Measurements from ENCODE around the gene PCED1A. TPM values are rescaled to one million over a fixed set of nuclear protein-coding genes. Genes with fewer than 3 reads are reported as not detected.

PCED1A gene
- total and polyA plus RNA-seq, 2 donors (not counting 1 experiment from before 2014, with no cell fraction given) = 96.8 to 176 TPM

DNA sequence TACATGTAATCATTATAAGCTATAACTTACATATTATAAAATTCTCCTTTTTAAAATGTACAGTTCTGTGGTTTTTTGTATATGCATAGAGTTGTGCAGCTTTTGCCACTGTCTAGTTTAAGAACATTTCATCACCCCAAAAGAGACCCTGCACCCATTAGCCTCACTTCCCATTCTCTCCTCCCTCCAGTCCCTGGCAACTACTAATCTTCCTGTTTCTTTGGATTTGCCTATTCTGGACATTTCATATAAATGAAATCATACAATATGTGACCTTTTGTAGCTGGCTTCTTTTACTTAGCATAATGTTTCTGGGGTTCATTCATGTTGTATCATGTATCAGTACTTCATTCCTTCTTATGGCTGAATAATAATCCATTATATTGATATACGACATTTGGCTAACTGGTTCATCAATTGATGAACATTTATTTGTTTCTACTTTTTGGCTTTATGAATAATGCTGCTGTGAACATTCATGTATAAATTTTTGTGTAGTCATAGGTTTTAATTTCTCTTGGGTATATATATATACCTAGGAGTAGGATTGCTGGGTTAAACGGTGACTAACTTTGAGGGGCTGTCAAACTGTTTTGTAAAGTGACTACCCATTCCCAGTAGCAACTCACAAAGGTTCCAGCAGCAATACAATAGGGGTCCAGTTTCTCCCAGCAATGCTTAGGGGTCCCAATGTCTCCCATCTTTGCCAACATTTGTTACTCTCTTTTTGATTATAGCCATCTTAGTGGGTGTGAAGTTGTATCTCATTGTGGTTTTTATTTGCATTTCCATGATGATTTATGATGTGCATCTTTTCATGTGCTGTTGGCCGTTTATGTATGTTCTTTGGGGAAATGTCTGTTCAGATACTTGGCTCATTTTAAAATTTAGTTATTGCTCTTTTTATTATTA, 43.5 kb upstream of the PCED1A start:
- intact Hi-C loops (cut with micrococcal nuclease) = no loop called here
- H3K27ac Mint-ChIP-seq = no peak overlapping the region
- ChIA-PET POLR2A (interaction anchor here (0.6 kb wide), 1 partner anchor 43 kb away, joined by 4 read pairs; the partner anchor contains the start of gene VPS16), CTCF (no interaction called here)
- no peaks in the 10 kb centered on the region for H3K9me3 ChIP-seq (ENCODE audit: control extremely low read depth in 1 of 3, control insufficient read depth in 2 of 3, insufficient read depth in 1 of 3, low read length in 2 of 3)
- H3K27me3 ChIP-seq (replicated peaks in 1 of 4; ENCODE audit: control extremely low read depth in 1 of 4, control insufficient read depth in 3 of 4, insufficient read depth in 4 of 4, low read length in 3 of 4) = no peaks in the 10 kb centered on the region
- WGBS (ENCODE audit: insufficient coverage) = 60% methylated on average over 1 of the region's 3 CpGs
- no peaks in the 10 kb centered on the region for H3K9me3 Mint-ChIP-seq (ENCODE audit: insufficient read depth)
- H3K4me1 ChIP-seq (ENCODE audit: control insufficient read depth in 2 of 2, insufficient read depth in 2 of 2, low read length in 2 of 2) = peaks cover 15 to 18% of the 10 kb centered on the region in 2 donors
- H3K4me3 Mint-ChIP-seq = no peak overlapping the region
- no peak for TF ChIP-seq EZH2 (IDR thresholded peaks at IDR 0.05; ENCODE audit: borderline replicate concordance, insufficient read depth, low read depth, low read length, poor library complexity, severe bottlenecking)
- TF ChIP-seq, protein P1, sequence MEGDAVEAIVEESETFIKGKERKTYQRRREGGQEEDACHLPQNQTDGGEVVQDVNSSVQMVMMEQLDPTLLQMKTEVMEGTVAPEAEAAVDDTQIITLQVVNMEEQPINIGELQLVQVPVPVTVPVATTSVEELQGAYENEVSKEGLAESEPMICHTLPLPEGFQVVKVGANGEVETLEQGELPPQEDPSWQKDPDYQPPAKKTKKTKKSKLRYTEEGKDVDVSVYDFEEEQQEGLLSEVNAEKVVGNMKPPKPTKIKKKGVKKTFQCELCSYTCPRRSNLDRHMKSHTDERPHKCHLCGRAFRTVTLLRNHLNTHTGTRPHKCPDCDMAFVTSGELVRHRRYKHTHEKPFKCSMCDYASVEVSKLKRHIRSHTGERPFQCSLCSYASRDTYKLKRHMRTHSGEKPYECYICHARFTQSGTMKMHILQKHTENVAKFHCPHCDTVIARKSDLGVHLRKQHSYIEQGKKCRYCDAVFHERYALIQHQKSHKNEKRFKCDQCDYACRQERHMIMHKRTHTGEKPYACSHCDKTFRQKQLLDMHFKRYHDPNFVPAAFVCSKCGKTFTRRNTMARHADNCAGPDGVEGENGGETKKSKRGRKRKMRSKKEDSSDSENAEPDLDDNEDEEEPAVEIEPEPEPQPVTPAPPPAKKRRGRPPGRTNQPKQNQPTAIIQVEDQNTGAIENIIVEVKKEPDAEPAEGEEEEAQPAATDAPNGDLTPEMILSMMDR (IDR thresholded peaks at IDR 0.05) = no peak
- H3K36me3 ChIP-seq (replicated peaks in 1 of 2; ENCODE audit: control extremely low read depth in 1 of 2, control insufficient read depth in 1 of 2, extremely low read depth in 1 of 2, insufficient read depth in 2 of 2, low read length in 1 of 2) = peaks cover 2 to 3% of the 10 kb centered on the region in 2 experiments
- peaks cover 92% of the 10 kb centered on the region for H3K79me2 ChIP-seq (ENCODE audit: control insufficient read depth, insufficient read depth, low read length)
- DNase-seq (no peak), ATAC-seq (ENCODE audit: low read depth) (no peak)
- peak overlapping the region; percentile 14 for H3K4me2 ChIP-seq (replicated peaks; ENCODE audit: low read depth, low read length, poor library complexity, severe bottlenecking)
- no peak overlapping the region for H3K27ac ChIP-seq (ENCODE audit: low read length in 2 of 2)
- peaks cover 61% of the 10 kb centered on the region for H4K20me1 ChIP-seq (ENCODE audit: control insufficient read depth, insufficient read depth, low read length, poor library complexity, severe bottlenecking)
- no peaks in the 10 kb centered on the region for H3K27me3 Mint-ChIP-seq
- H3K4me1 Mint-ChIP-seq = peaks cover 50% of the 10 kb centered on the region
- H2AFZ ChIP-seq (ENCODE audit: insufficient read depth, low read depth, low read length, poor library complexity, severe bottlenecking) = no peak overlapping the region
- no peak overlapping the region for H3K4me3 ChIP-seq (ENCODE audit: control extremely low read depth in 1 of 5, extremely low read depth in 1 of 5, insufficient read depth in 1 of 5, low read depth in 2 of 5, low read length in 4 of 5)
- no peak overlapping the region for H3K9ac ChIP-seq (ENCODE audit: low read length)

DNA sequence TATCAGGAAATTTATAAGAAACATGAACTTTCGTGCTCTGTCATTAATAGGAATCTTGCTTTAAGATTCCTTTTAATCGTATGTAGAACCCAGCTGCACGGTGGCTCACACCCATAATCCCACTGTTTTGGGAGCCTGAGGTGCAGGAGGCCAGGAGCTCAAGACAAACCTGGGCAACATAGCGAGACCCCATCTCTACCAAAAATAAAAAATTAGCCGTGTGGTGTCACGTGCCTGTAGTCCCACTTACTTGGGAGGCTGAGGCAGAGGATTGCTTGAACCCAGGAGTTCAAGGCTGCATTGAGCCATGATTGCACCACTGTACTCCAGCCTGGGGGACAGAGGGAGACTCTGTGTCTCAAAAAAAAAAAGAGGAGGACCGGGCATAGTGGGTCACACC, 40.2 kb upstream of the PCED1A start:
- Histone ChIP-seq H3K27ac (ENCODE audit: low read length in 2 of 2) (no peak overlapping the region), H3K4me1 (ENCODE audit: control insufficient read depth in 2 of 2, insufficient read depth in 2 of 2, low read length in 2 of 2) (peaks cover 7 to 13% of the 10 kb centered on the region in 2 donors), H3K79me2 (ENCODE audit: control insufficient read depth, insufficient read depth, low read length) (peaks cover 95% of the 10 kb centered on the region), H2AFZ (ENCODE audit: insufficient read depth, low read depth, low read length, poor library complexity, severe bottlenecking) (no peak overlapping the region), H3K9ac (ENCODE audit: low read length) (no peak overlapping the region), H3K36me3 (replicated peaks in 1 of 2; ENCODE audit: control extremely low read depth in 1 of 2, control insufficient read depth in 1 of 2, extremely low read depth in 1 of 2, insufficient read depth in 2 of 2, low read length in 1 of 2) (peaks cover 2 to 3% of the 10 kb centered on the region in 2 experiments), H3K4me3 (ENCODE audit: control extremely low read depth in 1 of 5, extremely low read depth in 1 of 5, insufficient read depth in 1 of 5, low read depth in 2 of 5, low read length in 4 of 5) (no peak overlapping the region), H3K27me3 (replicated peaks in 1 of 4; ENCODE audit: control extremely low read depth in 1 of 4, control insufficient read depth in 3 of 4, insufficient read depth in 4 of 4, low read length in 3 of 4) (no peaks in the 10 kb centered on the region), H4K20me1 (ENCODE audit: control insufficient read depth, insufficient read depth, low read length, poor library complexity, severe bottlenecking) (peaks cover 55% of the 10 kb centered on the region), H3K4me2 (replicated peaks; ENCODE audit: low read depth, low read length, poor library complexity, severe bottlenecking) (no peak overlapping the region), H3K9me3 (ENCODE audit: control extremely low read depth in 1 of 3, control insufficient read depth in 2 of 3, insufficient read depth in 1 of 3, low read length in 2 of 3) (no peaks in the 10 kb centered on the region)
- ATAC-seq (ENCODE audit: low read depth) (no peak), DNase-seq (no peak)
- no peaks in the 10 kb centered on the region for H3K27me3 Mint-ChIP-seq
- H3K9me3 Mint-ChIP-seq (ENCODE audit: insufficient read depth) = no peaks in the 10 kb centered on the region
- no peak overlapping the region for H3K27ac Mint-ChIP-seq
- intact Hi-C loops (cut with micrococcal nuclease) = no loop called here
- H3K4me3 Mint-ChIP-seq = no peak overlapping the region
- WGBS (ENCODE audit: insufficient coverage) = 71% methylated on average over 4 of the region's 7 CpGs
- peaks cover 50% of the 10 kb centered on the region for H3K4me1 Mint-ChIP-seq
- TF ChIP-seq, protein P1 (IDR thresholded peaks at IDR 0.05) = no peak
- TF ChIP-seq EZH2 (IDR thresholded peaks at IDR 0.05; ENCODE audit: borderline replicate concordance, insufficient read depth, low read depth, low read length, poor library complexity, severe bottlenecking) = no peak
- ChIA-PET CTCF (no interaction called here), POLR2A (no interaction called here)

Measured in B cell (primary cell).